ENCODE measurements around the gene CYP27B1. TPM values are rescaled to one million over a fixed set of nuclear protein-coding genes. Genes with fewer than 3 reads are reported as not detected.

The CYP27B1 gene
- total RNA-seq, 1 donor from 2014 or later, result 1.8 TPM

- no peak for DNase-seq (ENCODE audit: low spot score)
Observed at GRCh38 chr12:57723630-57723962, 43.3 kb downstream of the CYP27B1 start.

GRCh38 chr12:57722716-57723629, 43.9 kb downstream of the CYP27B1 start:
- DNase-seq (ENCODE audit: low spot score), result peak; percentile 74

- DNase-seq (ENCODE audit: low spot score), result peak; percentile 47
Observed at GRCh38 chr12:57721846-57722608, 44.9 kb downstream of the CYP27B1 start.

GRCh38 chr12:57720606-57721595, 46.0 kb downstream of the CYP27B1 start:
- peak; percentile 81 for DNase-seq (ENCODE audit: low spot score)

- DNase-seq (ENCODE audit: low spot score), result peak; percentile 51
Observed at GRCh38 chr12:57719777-57720605, 46.9 kb downstream of the CYP27B1 start.

GRCh38 chr12:57718641-57719528, 48.0 kb downstream of the CYP27B1 start:
- peak; percentile 77 for DNase-seq (ENCODE audit: low spot score)

GRCh38 chr12:57717846-57718640, 48.8 kb downstream of the CYP27B1 start:
- DNase-seq (ENCODE audit: low spot score), result peak; percentile 16

- peak; percentile 3 for DNase-seq (ENCODE audit: low spot score)
Observed at GRCh38 chr12:57717131-57717530, 49.7 kb downstream of the CYP27B1 start.

- DNase-seq (ENCODE audit: low spot score), result peak; percentile 33
Observed at GRCh38 chr12:57716305-57716704, 50.6 kb downstream of the CYP27B1 start.

GRCh38 chr12:57715786-57716185, 51.1 kb downstream of the CYP27B1 start:
- peak; percentile 18 for DNase-seq (ENCODE audit: low spot score)

- DNase-seq (ENCODE audit: low spot score), result peak; percentile 4
Observed at GRCh38 chr12:57715036-57715748, 51.7 kb downstream of the CYP27B1 start.

- DNase-seq (ENCODE audit: low spot score), result no peak
Observed at GRCh38 chr12:57713209-57713608, 53.7 kb downstream of the CYP27B1 start.

- DNase-seq (ENCODE audit: low spot score), result no peak
Observed at GRCh38 chr12:57712701-57713100, 54.2 kb downstream of the CYP27B1 start.

All from mesenteric fat pad (tissue), 1 donor.